PC-3 (cell line): ENCODE results near the gene NME7.

ENCODE experiments used
- EZH2 ChIP-seq: fragments of 300-600 bp; sonication (generic); IDR thresholded peaks from one replicate; pipeline ENCODE4 v1.6.1; 2017; ENCODE audit warnings: antibody characterized with exemption, mild to moderate bottlenecking, low read length; ENCODE audit not compliant: unreplicated experiment
- TF ChIP-seq, protein P1 (sequence below): fragments of 300-600 bp; sonication (generic); conservative IDR thresholded peaks from 2 replicates; pipeline ENCODE4 v1.5.1; 2017; ENCODE audit warnings: antibody characterized with exemption, low read depth, mild to moderate bottlenecking, low read length

DNA sequence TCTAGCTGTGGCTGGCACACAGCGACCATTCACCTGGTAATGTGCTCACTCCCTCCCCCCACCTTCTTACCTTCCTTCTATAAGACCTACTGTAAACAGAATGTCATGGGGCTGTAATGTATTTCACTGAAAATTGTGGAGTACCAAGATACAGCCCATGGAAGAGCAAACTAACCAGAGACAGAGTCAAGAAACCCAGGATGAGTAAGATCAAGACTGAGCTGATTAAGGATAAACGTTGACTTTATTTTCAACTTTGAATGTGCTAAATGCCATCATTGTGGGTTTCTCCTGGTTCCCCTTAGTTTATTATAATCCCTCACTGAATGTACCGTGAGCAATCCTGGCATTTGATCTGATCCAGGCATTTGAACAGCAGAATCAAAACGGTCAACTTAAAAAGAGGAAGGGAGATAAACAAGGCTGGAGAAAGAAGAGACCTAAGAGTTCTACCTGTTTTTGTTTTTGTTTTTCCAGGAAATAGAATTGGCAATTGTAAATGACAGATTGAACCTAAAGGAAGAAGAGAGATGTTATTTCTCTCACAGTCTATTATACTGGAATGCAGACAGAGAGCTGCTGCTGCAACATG is 277.2 kb downstream of the NME7 start:
- no peak for TF ChIP-seq EZH2
- TF ChIP-seq, protein P1, sequence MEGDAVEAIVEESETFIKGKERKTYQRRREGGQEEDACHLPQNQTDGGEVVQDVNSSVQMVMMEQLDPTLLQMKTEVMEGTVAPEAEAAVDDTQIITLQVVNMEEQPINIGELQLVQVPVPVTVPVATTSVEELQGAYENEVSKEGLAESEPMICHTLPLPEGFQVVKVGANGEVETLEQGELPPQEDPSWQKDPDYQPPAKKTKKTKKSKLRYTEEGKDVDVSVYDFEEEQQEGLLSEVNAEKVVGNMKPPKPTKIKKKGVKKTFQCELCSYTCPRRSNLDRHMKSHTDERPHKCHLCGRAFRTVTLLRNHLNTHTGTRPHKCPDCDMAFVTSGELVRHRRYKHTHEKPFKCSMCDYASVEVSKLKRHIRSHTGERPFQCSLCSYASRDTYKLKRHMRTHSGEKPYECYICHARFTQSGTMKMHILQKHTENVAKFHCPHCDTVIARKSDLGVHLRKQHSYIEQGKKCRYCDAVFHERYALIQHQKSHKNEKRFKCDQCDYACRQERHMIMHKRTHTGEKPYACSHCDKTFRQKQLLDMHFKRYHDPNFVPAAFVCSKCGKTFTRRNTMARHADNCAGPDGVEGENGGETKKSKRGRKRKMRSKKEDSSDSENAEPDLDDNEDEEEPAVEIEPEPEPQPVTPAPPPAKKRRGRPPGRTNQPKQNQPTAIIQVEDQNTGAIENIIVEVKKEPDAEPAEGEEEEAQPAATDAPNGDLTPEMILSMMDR = no peak
